Lung (tissue), 12 donors: ENCODE data around the gene RASAL3. TPM values are rescaled to one million over a fixed set of nuclear protein-coding genes. Genes with fewer than 3 reads are reported as not detected.

Experiments used
- ATAC-seq: fragments of 200-7000 bp; cut with Tn5 transposase; one replicate; pipeline ENCODE4 v1.9.1; 2020; ENCODE audit warnings: moderate number of reproducible peaks; ENCODE audit not compliant: insufficient read depth, low FRiP score
- DNase-seq, 3 donors: peaks; one replicate each; pipeline ENCODE4 v3.0.0-alpha.2; 2013 to 2017
- H3K27ac ChIP-seq, 2 donors: one replicate each; pipeline ENCODE4 v1.5.1; 2013; ENCODE audit warnings: mild to moderate bottlenecking in 2 of 2, moderate library complexity in 2 of 2, control low read depth in 1 of 2, inconsistent platforms in 1 of 2, low read depth in 1 of 2, low read length in 1 of 2
- H3K27me3 ChIP-seq, 3 donors: one replicate each; pipeline ENCODE4 v1.5.1; 2013; ENCODE audit warnings: low read length in 2 of 3; ENCODE audit not compliant: control insufficient read depth in 3 of 3, insufficient read depth in 3 of 3
- H3K36me3 ChIP-seq, 4 donors: one replicate each; pipeline ENCODE4 v1.5.1; 2013; ENCODE audit warnings: low read length in 4 of 4, mild to moderate bottlenecking in 1 of 4, moderate library complexity in 1 of 4; ENCODE audit not compliant: control insufficient read depth in 4 of 4, insufficient read depth in 4 of 4
- H3K4me1 ChIP-seq, 5 donors: one replicate each; pipeline ENCODE4 v1.5.1; 2013; ENCODE audit warnings: low read length in 5 of 5, mild to moderate bottlenecking in 2 of 5, moderate library complexity in 1 of 5; ENCODE audit not compliant: control insufficient read depth in 5 of 5, insufficient read depth in 5 of 5
- H3K4me3 ChIP-seq: one replicate; pipeline ENCODE4 v1.5.1; 2013; ENCODE audit warnings: mild to moderate bottlenecking, control low read depth, moderate library complexity
- H3K9ac ChIP-seq, 2 donors: one replicate each; pipeline ENCODE4 v1.5.1; 2013; ENCODE audit warnings: low read length in 2 of 2, control low read depth in 1 of 2; ENCODE audit not compliant: insufficient read depth in 1 of 2
- H3K9me3 ChIP-seq, 4 donors: one replicate each; pipeline ENCODE4 v1.5.1; 2013; ENCODE audit warnings: low read length in 3 of 4, mild to moderate bottlenecking in 1 of 4, moderate library complexity in 1 of 4; ENCODE audit not compliant: control insufficient read depth in 4 of 4, insufficient read depth in 3 of 4
- CTCF ChIP-seq: IDR thresholded peaks from 2 replicates; pipeline ENCODE4 v1.5.1; 2012; ENCODE audit warnings: mild to moderate bottlenecking; ENCODE audit errors: control extremely low read depth, extremely low read depth
- WGBS, 2 donors: extraction: QIAGEN DNeasy Blood & Tissue Kit; methylation state at CpG; one replicate each; pipeline ENCODE4 v1.1.7; 2013; 5-methylcytosine and 5-hydroxymethylcytosine counted together
- polyA plus RNA-seq, 2 donors: library from polyadenylated mRNA; stranded (reverse); fragments of 200-250 nt; gene quantifications; one replicate each; pipeline ENCODE4 v1.2.1, GENCODE V29; 2013
- total RNA-seq, 2 donors: library from RNA; depleted of rRNA in 1 of 2; stranded (reverse); fragments of >200 nt in 1 of 2; gene quantifications; one replicate each; pipeline ENCODE4 v1.2.1, GENCODE V29; 2014 to 2021
- donor health status: control.
- donor health status: control.
- donor health status: Bipolar disorder and iron deficiency.
- donor health status: healthy.
- donor health status: DM: yes; HTN: yes; CAD: no.

The RASAL3 gene
- total and polyA plus RNA-seq, 4 donors = 4.6 to 18.2 (median 9.6) TPM

GRCh38 chr19:15450528-15450890, 13.8 kb downstream of the RASAL3 start:
- TF ChIP-seq CTCF = no peak
- ATAC-seq (no peak), DNase-seq (no peak)
- 90 to 93% methylated on average over 1 of the region's 1 CpG for WGBS, 2 donors
- peaks cover 0 to 8% (median 1%) of the 10 kb centered on the region in 4 donors for H3K36me3 ChIP-seq
- H3K27me3 ChIP-seq = peaks cover 0 to 25% (median 14%) of the 10 kb centered on the region in 3 donors
- no peaks in the 10 kb centered on the region for H3K9me3 ChIP-seq
- H3K27ac ChIP-seq = peak overlapping the region; percentile 10 to 72
- no peak overlapping the region for H3K4me3 ChIP-seq
- no peak overlapping the region for H3K9ac ChIP-seq
- H3K4me1 ChIP-seq = peaks cover under 1 to 20% (median 6%) of the 10 kb centered on the region in 5 donors

GRCh38 chr19:15449620-15450527, 14.5 kb downstream of the RASAL3 start, which contains the start of gene WIZ:
Gene WIZ (minus strand): TSS chr19:15449956. CDS start chr19:15448307, 1,649 bp downstream.
- Histone ChIP-seq H3K4me3 (peak within 1 kb of the TSS; percentile 43), H3K27me3 (peaks cover 0 to 19% (median 8%) of the 10 kb centered on the region in 3 donors), H3K4me1 (peaks cover 2 to 20% (median 6%) of the 10 kb centered on the region in 5 donors), H3K9ac (no peak within 1 kb of the TSS), H3K27ac (peak within 1 kb of the TSS; percentile 72 to 76), H3K36me3 (peaks cover 0 to 8% (median 1%) of the 10 kb centered on the region in 4 donors), H3K9me3 (no peaks in the 10 kb centered on the region)
- ATAC-seq = peak; percentile 42
- no peak for TF ChIP-seq CTCF
- DNase-seq = peak; percentile 67 to 91 (median 79)
- 3 to 6% methylated on average over 29 to 76 of the region's 77 CpGs for WGBS, 2 donors

DNA sequence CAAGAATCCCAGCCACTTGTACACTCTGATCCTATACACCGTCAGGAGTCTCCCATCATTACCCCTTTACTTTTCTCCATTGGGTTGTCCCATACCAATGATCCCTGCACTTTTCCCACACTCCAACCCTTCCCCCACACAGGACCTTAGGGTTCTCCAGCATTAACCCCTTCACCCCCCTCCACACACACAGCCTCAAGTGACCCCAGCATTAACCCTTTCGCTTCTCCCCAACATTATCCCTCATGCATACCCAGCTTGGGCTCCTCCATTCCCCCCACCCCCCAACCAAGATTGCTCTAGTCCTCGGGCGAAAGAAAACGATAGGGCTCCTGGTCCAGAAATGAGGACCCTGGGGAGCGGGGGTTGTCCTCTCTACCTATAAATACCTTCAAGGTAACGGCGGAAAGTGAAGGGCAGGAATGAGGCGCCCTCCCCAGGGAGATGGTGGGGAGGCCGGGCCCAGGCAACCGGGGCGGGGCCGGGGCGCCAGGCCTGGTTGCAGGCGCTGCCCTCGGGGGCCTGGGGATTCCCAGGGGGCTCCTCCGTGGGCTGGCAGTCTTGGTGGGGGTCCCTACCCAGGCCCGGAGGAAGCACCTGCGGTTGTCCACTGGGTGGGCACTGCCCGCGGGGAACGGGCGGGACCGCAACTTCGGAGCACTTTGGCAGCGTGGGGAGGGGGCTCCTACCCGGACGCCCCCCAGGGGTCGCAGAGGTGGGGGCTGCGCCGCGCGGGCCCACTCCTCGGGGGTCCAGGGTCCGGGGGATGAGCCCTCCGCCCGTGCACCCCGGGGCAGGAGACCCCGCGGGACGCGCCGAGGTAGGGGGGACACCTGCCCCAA, 15.3 kb downstream of the RASAL3 start:
- TF ChIP-seq CTCF = no peak
- ATAC-seq = no peak
- Histone ChIP-seq H3K27ac (peak overlapping the region in 1 of 2 donors; percentile 76), H3K9ac (no peak overlapping the region), H3K9me3 (no peaks in the 10 kb centered on the region), H3K27me3 (peaks cover 0 to 11% (median 4%) of the 10 kb centered on the region in 3 donors), H3K4me3 (peak overlapping the region; percentile 28), H3K4me1 (peaks cover 2 to 20% (median 8%) of the 10 kb centered on the region in 5 donors), H3K36me3 (peaks cover 0 to 8% (median 1%) of the 10 kb centered on the region in 4 donors)
- DNase-seq = peak in 1 of 3 donors; percentile 33
- WGBS, 2 donors = 5 to 8% methylated on average over 29 to 43 of the region's 43 CpGs
